H9 (cell line): ENCODE data around the gene BMP2K. TPM values are rescaled to one million over a fixed set of nuclear protein-coding genes. Genes with fewer than 3 reads are reported as not detected.

Experiments
- DNase-seq: peaks from one replicate; pipeline ENCODE4 v3.0.0-alpha.2; 2017
- H2AFZ ChIP-seq: one replicate; pipeline ENCODE4 v1.6.1; 2013; ENCODE audit warnings: mild to moderate bottlenecking, low read length, control low read depth, moderate library complexity
- H2AK5ac ChIP-seq: 2 replicates; pipeline ENCODE4 v1.6.1; 2013; ENCODE audit warnings: low read length, control low read depth, mixed read lengths; ENCODE audit not compliant: insufficient read length
- H2BK120ac ChIP-seq: one replicate; pipeline ENCODE4 v1.6.1; 2013; ENCODE audit warnings: low read depth, mild to moderate bottlenecking, low read length, control low read depth, inconsistent platforms; ENCODE audit not compliant: poor library complexity, severe bottlenecking
- H2BK12ac ChIP-seq: 2 replicates; pipeline ENCODE4 v1.6.1; 2013; ENCODE audit warnings: low read length, control low read depth, mixed read lengths, low read depth; ENCODE audit not compliant: insufficient read length
- H2BK15ac ChIP-seq: 2 replicates; pipeline ENCODE4 v1.6.1; 2013; ENCODE audit warnings: low read depth, low read length, control low read depth
- H2BK20ac ChIP-seq: one replicate; pipeline ENCODE4 v1.6.1; 2013; ENCODE audit warnings: low read depth, mild to moderate bottlenecking, low read length, control low read depth, inconsistent platforms; ENCODE audit not compliant: poor library complexity, severe bottlenecking
- H2BK5ac ChIP-seq: 2 replicates; pipeline ENCODE4 v1.6.1; 2013; ENCODE audit warnings: low read length, control low read depth, mixed read lengths; ENCODE audit not compliant: insufficient read length
- H3K14ac ChIP-seq: 2 replicates; pipeline ENCODE4 v1.6.1; 2013; ENCODE audit warnings: low read length, control low read depth; ENCODE audit not compliant: insufficient read depth
- H3K18ac ChIP-seq: 2 replicates; pipeline ENCODE4 v1.6.1; 2013; ENCODE audit warnings: low read depth, mild to moderate bottlenecking, mixed read lengths, low read length, control low read depth; ENCODE audit not compliant: insufficient read length
- H3K23ac ChIP-seq: 2 replicates; pipeline ENCODE4 v1.6.1; 2013; ENCODE audit warnings: low read length, control low read depth, mixed read lengths, low read depth; ENCODE audit not compliant: insufficient read length
- H3K23me2 ChIP-seq: 2 replicates; pipeline ENCODE4 v1.6.1; 2013; ENCODE audit warnings: low read depth, mild to moderate bottlenecking, mixed read lengths, low read length, control low read depth; ENCODE audit not compliant: insufficient read length, poor library complexity, severe bottlenecking
- H3K27ac ChIP-seq: 2 replicates; pipeline ENCODE4 v1.5.1; 2013; ENCODE audit warnings: low read length, control low read depth, mixed read lengths, low read depth; ENCODE audit not compliant: insufficient read length
- H3K27me3 ChIP-seq: 2 replicates; pipeline ENCODE4 v1.6.1; 2013; ENCODE audit warnings: low read length, control low read depth, inconsistent platforms; ENCODE audit not compliant: insufficient read depth
- H3K4ac ChIP-seq: 2 replicates; pipeline ENCODE4 v1.6.1; 2013; ENCODE audit warnings: low read depth, mild to moderate bottlenecking, control low read depth, inconsistent platforms, low read length, moderate library complexity
- H3K4me1 ChIP-seq: 2 replicates; pipeline ENCODE4 v1.6.1; 2013; ENCODE audit warnings: low read length, control low read depth, inconsistent platforms; ENCODE audit not compliant: insufficient read depth
- H3K4me2 ChIP-seq: 2 replicates; pipeline ENCODE4 v1.6.1; 2013; ENCODE audit warnings: low read length, control low read depth, mixed read lengths; ENCODE audit not compliant: insufficient read length, insufficient read depth
- H3K56ac ChIP-seq: 2 replicates; pipeline ENCODE4 v1.6.1; 2013; ENCODE audit warnings: low read depth, mild to moderate bottlenecking, mixed read lengths, low read length, control low read depth; ENCODE audit not compliant: insufficient read length
- H3K79me1 ChIP-seq: 2 replicates; pipeline ENCODE4 v1.6.1; 2013; ENCODE audit warnings: low read depth, mild to moderate bottlenecking, moderate library complexity, low read length, control low read depth, inconsistent platforms; ENCODE audit not compliant: insufficient read depth, poor library complexity, severe bottlenecking
- H3K79me2 ChIP-seq: 2 replicates; pipeline ENCODE4 v1.6.1; 2013; ENCODE audit warnings: low read length, control low read depth, inconsistent platforms; ENCODE audit not compliant: insufficient read depth
- H3K9ac ChIP-seq: 2 replicates; pipeline ENCODE4 v1.6.1; 2013; ENCODE audit warnings: low read length, control low read depth, mixed read lengths; ENCODE audit not compliant: insufficient read length; ENCODE audit errors: extremely low read depth
- H3K9me3 ChIP-seq: one replicate; pipeline ENCODE4 v1.6.1; 2013; ENCODE audit warnings: low read depth, low read length, inconsistent platforms; ENCODE audit not compliant: control insufficient read depth
- H3T11ph ChIP-seq: one replicate; pipeline ENCODE4 v1.6.1; 2013; ENCODE audit warnings: mild to moderate bottlenecking, low read length, control low read depth, inconsistent platforms
- H4K20me1 ChIP-seq: one replicate; pipeline ENCODE4 v1.6.1; 2013; ENCODE audit not compliant: control insufficient read depth, insufficient read length, insufficient read depth
- H4K5ac ChIP-seq: 2 replicates; pipeline ENCODE4 v1.6.1; 2013; ENCODE audit warnings: low read depth, mild to moderate bottlenecking, mixed read lengths, low read length, control low read depth; ENCODE audit not compliant: insufficient read length
- H4K8ac ChIP-seq: replicated peaks from 2 replicates; pipeline ENCODE4 v1.6.1; 2013; ENCODE audit warnings: low read length, control low read depth, mixed read lengths, low read depth; ENCODE audit not compliant: insufficient read length
- H4K91ac ChIP-seq: 2 replicates; pipeline ENCODE4 v1.6.1; 2013; ENCODE audit warnings: low read depth, mild to moderate bottlenecking, moderate library complexity, mixed read lengths, low read length, control low read depth; ENCODE audit not compliant: insufficient read length
- H3K27ac Mint-ChIP-seq, 3 experiments: 2 replicates in 2 of 3; 3 replicates in 1 of 3; pipeline ENCODE4 v1.8.0; 2020 to 2021; ENCODE audit warnings: mixed read lengths in 3 of 3, mild to moderate bottlenecking in 1 of 3, moderate library complexity in 1 of 3
- H3K27me3 Mint-ChIP-seq: 2 replicates; pipeline ENCODE4 v1.8.0; 2021; ENCODE audit warnings: low read depth, mild to moderate bottlenecking, moderate library complexity, mixed read lengths
- H3K36me3 Mint-ChIP-seq, 3 experiments: 2 replicates in 2 of 3; 3 replicates in 1 of 3; pipeline ENCODE4 v1.8.0; 2020 to 2021; ENCODE audit warnings: low read depth in 3 of 3, mixed read lengths in 3 of 3; ENCODE audit not compliant: insufficient read depth in 1 of 3
- H3K4me1 Mint-ChIP-seq, 2 experiments: 2 replicates each; pipeline ENCODE4 v1.8.0; 2020; ENCODE audit warnings: mixed read lengths in 2 of 2
- H3K4me3 Mint-ChIP-seq, 2 experiments: 2 replicates in 1 of 2; 3 replicates in 1 of 2; pipeline ENCODE4 v1.8.0; 2020 to 2021; ENCODE audit warnings: mild to moderate bottlenecking in 2 of 2, mixed read lengths in 2 of 2, moderate library complexity in 1 of 2
- H3K9me3 Mint-ChIP-seq, 2 experiments: 2 replicates in 1 of 2; 3 replicates in 1 of 2; pipeline ENCODE4 v1.8.0; 2020; ENCODE audit warnings: mild to moderate bottlenecking in 2 of 2, mixed read lengths in 2 of 2, moderate library complexity in 1 of 2
- WGBS: extraction: QIAGEN DNeasy Blood & Tissue Kit; methylation state at CpG from one replicate; pipeline ENCODE4 v1.1.7; 2013; ENCODE audit warnings: missing lambda C conversion rate, low lambda C conversion rate, mixed read lengths; ENCODE audit not compliant: insufficient read length; ENCODE audit errors: extremely low coverage; 5-methylcytosine and 5-hydroxymethylcytosine counted together
- total RNA-seq: library from RNA; stranded (reverse); gene quantifications from 2 replicates; pipeline ENCODE4 v1.2.1, GENCODE V29; 2021
- TF ChIP-seq, protein P1 (sequence below): fragments of 200-600 bp; sonication (generic); conservative IDR thresholded peaks from 3 replicates; pipeline ENCODE4 v1.8.0; 2021; ENCODE audit warnings: antibody characterized with exemption, mild to moderate bottlenecking

Gene BMP2K
- total RNA-seq, 1 experiment from 2014 or later, result 26.4 TPM

DNA sequence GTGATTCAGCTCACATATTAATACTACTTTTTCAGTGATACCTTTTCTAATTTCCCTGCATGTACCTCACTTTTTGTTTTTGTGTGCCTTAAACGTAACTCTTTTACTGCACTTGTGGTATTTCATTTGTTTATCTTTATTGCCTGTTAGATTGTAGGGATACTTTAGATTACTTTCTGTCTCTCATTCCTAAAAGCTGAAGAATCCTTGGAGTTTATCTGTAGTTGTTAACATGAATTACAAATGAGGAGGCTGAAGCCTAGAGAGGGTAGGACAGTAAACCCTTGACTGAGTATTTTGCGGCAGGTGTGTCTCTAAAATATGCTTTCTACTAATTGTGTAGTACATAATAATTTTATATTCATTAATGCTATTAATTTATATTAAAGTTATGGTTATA lies 34.9 kb downstream of the BMP2K start:
- no peak overlapping the region for H2BK5ac ChIP-seq
- WGBS, result no CpG with 5 or more reads among the region's 2 CpGs

More for the DNA sequence above, 34.9 kb downstream of the BMP2K start:
- H3K79me1 ChIP-seq, result peaks cover 2% of the 10 kb centered on the region
- no peak overlapping the region for H3K56ac ChIP-seq
- H3K9me3 ChIP-seq, result no peaks in the 10 kb centered on the region
- H3K4me1 ChIP-seq, result no peaks in the 10 kb centered on the region
- H3K4me3 Mint-ChIP-seq, result no peak overlapping the region
- H3K14ac ChIP-seq, result no peak overlapping the region
- TF ChIP-seq, protein P1, sequence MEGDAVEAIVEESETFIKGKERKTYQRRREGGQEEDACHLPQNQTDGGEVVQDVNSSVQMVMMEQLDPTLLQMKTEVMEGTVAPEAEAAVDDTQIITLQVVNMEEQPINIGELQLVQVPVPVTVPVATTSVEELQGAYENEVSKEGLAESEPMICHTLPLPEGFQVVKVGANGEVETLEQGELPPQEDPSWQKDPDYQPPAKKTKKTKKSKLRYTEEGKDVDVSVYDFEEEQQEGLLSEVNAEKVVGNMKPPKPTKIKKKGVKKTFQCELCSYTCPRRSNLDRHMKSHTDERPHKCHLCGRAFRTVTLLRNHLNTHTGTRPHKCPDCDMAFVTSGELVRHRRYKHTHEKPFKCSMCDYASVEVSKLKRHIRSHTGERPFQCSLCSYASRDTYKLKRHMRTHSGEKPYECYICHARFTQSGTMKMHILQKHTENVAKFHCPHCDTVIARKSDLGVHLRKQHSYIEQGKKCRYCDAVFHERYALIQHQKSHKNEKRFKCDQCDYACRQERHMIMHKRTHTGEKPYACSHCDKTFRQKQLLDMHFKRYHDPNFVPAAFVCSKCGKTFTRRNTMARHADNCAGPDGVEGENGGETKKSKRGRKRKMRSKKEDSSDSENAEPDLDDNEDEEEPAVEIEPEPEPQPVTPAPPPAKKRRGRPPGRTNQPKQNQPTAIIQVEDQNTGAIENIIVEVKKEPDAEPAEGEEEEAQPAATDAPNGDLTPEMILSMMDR, result no peak
- H3K27ac ChIP-seq, result no peak overlapping the region
- no peak overlapping the region for H4K91ac ChIP-seq
- no peak overlapping the region for H2AFZ ChIP-seq
- H2AK5ac ChIP-seq, result no peak overlapping the region
- no peak overlapping the region for H3K9ac ChIP-seq
- H3K23ac ChIP-seq, result no peak overlapping the region
- no peak overlapping the region for H2BK120ac ChIP-seq
- H3K18ac ChIP-seq, result no peak overlapping the region
- H2BK20ac ChIP-seq, result no peak overlapping the region
- peaks cover 8% of the 10 kb centered on the region in 2 experiments; a peak in 4 of 5 replicates for H3K9me3 Mint-ChIP-seq
- H3K4me2 ChIP-seq, result no peak overlapping the region
- peak overlapping the region in 1 of 3 experiments; percentile 75; a peak in 2 of 7 replicates for H3K27ac Mint-ChIP-seq
- no peak overlapping the region for H4K8ac ChIP-seq
- H4K20me1 ChIP-seq, result no peaks in the 10 kb centered on the region
- no peaks in the 10 kb centered on the region for H3K27me3 Mint-ChIP-seq
- no peak overlapping the region for H3K4ac ChIP-seq
- H2BK15ac ChIP-seq, result no peak overlapping the region
- H3K4me1 Mint-ChIP-seq, result peaks cover 20 to 21% of the 10 kb centered on the region in 2 experiments
- H3K79me2 ChIP-seq, result peaks cover 4% of the 10 kb centered on the region; the same call in 1 of the 2 replicates
- peaks cover 4 to 14% (median 9%) of the 10 kb centered on the region in 3 experiments; a peak in 6 of 7 replicates for H3K36me3 Mint-ChIP-seq
- no peak overlapping the region for H2BK12ac ChIP-seq
- DNase-seq, result no peak
- no peaks in the 10 kb centered on the region for H3K23me2 ChIP-seq
- H4K5ac ChIP-seq, result no peak overlapping the region
- no peaks in the 10 kb centered on the region for H3K27me3 ChIP-seq
- H3T11ph ChIP-seq, result no peak overlapping the region
